ENCODE results near the gene NSUN6. TPM values are rescaled to one million over a fixed set of nuclear protein-coding genes. Genes with fewer than 3 reads are reported as not detected.

Gene NSUN6
- total and polyA plus RNA-seq, 8 donors, result 8.1 to 33.9 (median 30.6) TPM

DNA sequence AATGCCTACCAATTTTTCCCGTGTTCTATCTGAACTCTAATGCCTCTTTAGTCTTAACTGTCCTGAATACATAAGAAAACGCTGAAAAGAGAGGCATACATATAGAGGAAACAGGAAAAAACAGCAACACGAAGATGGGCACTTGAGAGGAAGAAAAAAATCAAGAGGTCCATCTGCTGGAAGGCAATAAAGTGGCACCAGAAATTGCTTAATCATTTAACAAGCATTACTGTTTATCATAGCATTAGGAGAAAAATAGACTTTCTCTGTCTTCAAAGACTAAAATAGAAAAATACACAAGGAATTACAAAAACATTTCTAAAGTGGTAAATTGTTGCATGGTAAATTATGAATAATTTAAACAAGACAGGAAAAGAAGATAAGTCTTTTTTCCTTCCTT is 35.0 kb downstream of the NSUN6 start:
- DNase-seq (no peak), ATAC-seq (no peak)
- Histone ChIP-seq H3K27ac (no peak overlapping the region), H3K27me3 (no peaks in the 10 kb centered on the region), H3K4me1 (no peaks in the 10 kb centered on the region), H3K4me3 (no peak overlapping the region), H3K36me3 (peaks cover 0 to 25% of the 10 kb centered on the region in 2 donors), H3K9me3 (no peaks in the 10 kb centered on the region)
- intact Hi-C loops (cut with DNase I), result no loop called here
- no peak for TF ChIP-seq CTCF (IDR thresholded peaks at IDR 0.05)

DNA sequence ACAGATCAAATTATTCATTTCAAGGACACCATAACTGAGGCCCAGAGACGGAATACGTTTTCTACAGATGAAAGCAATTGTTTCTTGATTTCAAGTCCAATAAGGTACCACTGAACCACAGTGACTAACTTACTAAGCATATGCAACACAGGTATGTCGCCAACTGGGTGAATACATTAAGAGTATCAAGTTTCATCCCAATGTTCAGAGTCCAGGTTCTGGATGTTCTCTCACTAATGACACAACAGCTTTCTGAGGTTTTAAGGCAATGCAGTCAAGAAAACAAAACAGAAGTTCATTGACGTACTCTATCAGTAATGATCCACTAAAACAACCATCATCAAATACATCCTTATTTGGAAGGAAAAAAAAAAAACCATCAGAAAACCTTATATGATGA is 35.8 kb downstream of the NSUN6 start:
- ATAC-seq (no peak), DNase-seq (no peak)
- Histone ChIP-seq H3K27me3 (no peaks in the 10 kb centered on the region), H3K27ac (no peak overlapping the region), H3K4me3 (no peak overlapping the region), H3K9me3 (no peaks in the 10 kb centered on the region), H3K36me3 (peaks cover 0 to 19% of the 10 kb centered on the region in 2 donors), H3K4me1 (no peaks in the 10 kb centered on the region)
- intact Hi-C loops (cut with DNase I), result no loop called here
- no peak for TF ChIP-seq CTCF (IDR thresholded peaks at IDR 0.05)

- Histone ChIP-seq H3K4me3 (no peak overlapping the region), H3K27ac (no peak overlapping the region), H3K4me1 (peaks cover 0 to 5% of the 10 kb centered on the region in 2 donors), H3K36me3 (peaks cover 0 to 16% of the 10 kb centered on the region in 2 donors), H3K27me3 (no peaks in the 10 kb centered on the region), H3K9me3 (no peaks in the 10 kb centered on the region)
- DNase-seq (no peak), ATAC-seq (no peak)
- TF ChIP-seq CTCF (IDR thresholded peaks at IDR 0.05), result no peak
- intact Hi-C loops (cut with DNase I), result no loop called here
These were observed 40.2 kb downstream of the NSUN6 start for GRCh38 chr10:18611168-18611567.

DNA sequence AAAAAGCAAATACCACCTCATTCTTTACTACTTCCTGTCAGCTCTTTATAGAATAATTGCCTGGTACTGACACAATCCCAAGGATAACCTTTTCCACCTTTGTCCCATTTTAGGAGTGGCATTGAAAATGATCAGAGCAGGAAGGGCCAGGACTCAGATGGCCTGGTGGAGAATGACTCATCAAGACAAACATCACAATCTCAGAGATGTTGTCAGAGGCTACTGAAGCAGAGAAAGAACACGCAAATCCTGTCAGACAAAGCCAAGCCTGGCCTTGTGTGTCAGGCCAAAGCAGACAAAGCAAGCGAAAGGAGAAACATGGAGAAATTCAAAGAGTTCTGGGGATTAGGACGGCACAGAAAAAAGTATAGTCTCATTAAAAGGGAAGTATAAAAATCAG is 40.9 kb downstream of the NSUN6 start:
- H3K9me3 ChIP-seq, result no peaks in the 10 kb centered on the region
- H3K36me3 ChIP-seq, result peaks cover 0 to 16% of the 10 kb centered on the region in 2 donors
- no peak overlapping the region for H3K27ac ChIP-seq
- DNase-seq (no peak), ATAC-seq (peak; percentile 40)
- no peak for TF ChIP-seq CTCF (IDR thresholded peaks at IDR 0.05)
- intact Hi-C loops (cut with DNase I), result no loop called here
- peaks cover 0 to 5% of the 10 kb centered on the region in 2 donors for H3K4me1 ChIP-seq
- H3K4me3 ChIP-seq, result no peak overlapping the region
- no peaks in the 10 kb centered on the region for H3K27me3 ChIP-seq

DNA sequence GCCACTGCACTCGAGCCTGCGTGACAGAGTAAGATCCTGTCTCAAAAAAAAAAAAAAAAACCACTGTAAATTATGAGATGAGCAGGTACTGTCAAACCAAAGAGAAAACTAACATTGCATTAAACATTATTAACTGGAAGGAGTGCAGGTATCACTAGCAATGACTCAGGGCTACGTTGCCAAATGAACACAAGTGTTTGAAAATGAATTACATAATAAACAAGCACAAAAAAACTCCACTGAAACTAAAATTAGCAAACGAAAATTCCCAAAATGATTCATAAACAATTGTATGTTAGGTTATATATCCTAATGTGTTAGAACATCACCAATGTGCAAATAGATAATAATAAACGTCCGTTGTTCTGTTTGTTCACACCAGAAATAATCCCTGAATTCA is 42.8 kb downstream of the NSUN6 start:
- no peak overlapping the region for H3K4me3 ChIP-seq
- no peak for TF ChIP-seq CTCF (IDR thresholded peaks at IDR 0.05)
- intact Hi-C loops (cut with DNase I), result no loop called here
- peaks cover 0 to 5% of the 10 kb centered on the region in 2 donors for H3K4me1 ChIP-seq
- no peaks in the 10 kb centered on the region for H3K27me3 ChIP-seq
- DNase-seq (no peak), ATAC-seq (no peak)
- no peaks in the 10 kb centered on the region for H3K9me3 ChIP-seq
- peaks cover 0 to 17% of the 10 kb centered on the region in 2 donors for H3K36me3 ChIP-seq
- H3K27ac ChIP-seq, result no peak overlapping the region

Data from left lung (tissue), 10 donors.